Vagina (tissue), 2 donors: ENCODE data around the gene UNC79.

Experiments used
- CTCF ChIP-seq, 3 experiments: fragments of 450-650 bp in 2 of 3; fragments of 200-600 bp in 1 of 3; sonication (generic) in 1 of 3; IDR thresholded peaks; one replicate each; pipeline ENCODE4 v1.5.1; 2017 to 2019; ENCODE audit warnings: antibody characterized with exemption in 3 of 3, mild to moderate bottlenecking in 2 of 3, moderate library complexity in 2 of 3
- POLR2A ChIP-seq, 2 donors: fragments of 450-650 bp; IDR thresholded peaks; one replicate each; pipeline ENCODE4 v1.6.1; 2017; ENCODE audit warnings: antibody characterized with exemption in 2 of 2, mild to moderate bottlenecking in 2 of 2, moderate library complexity in 2 of 2
- POLR2AphosphoS5 ChIP-seq, 2 donors: sonication (generic); formaldehyde crosslinking; IDR thresholded peaks; one replicate each; pipeline ENCODE4 v1.9.0; 2017; ENCODE audit warnings: antibody characterized with exemption in 2 of 2, mild to moderate bottlenecking in 2 of 2, low read depth in 1 of 2; ENCODE audit not compliant: insufficient read depth in 1 of 2

- TF ChIP-seq POLR2A (IDR thresholded peaks at IDR 0.05) (no peak), CTCF (IDR thresholded peaks at IDR 0.05) (no peak), POLR2AphosphoS5 (IDR thresholded peaks at IDR 0.05; ENCODE audit: insufficient read depth in 1 of 2, low read depth in 1 of 2) (no peak)
Observed at GRCh38 chr14:93537951-93538350, 107.2 kb downstream of the UNC79 start.
